NCI-H526 treated with DMSO at 0.1 percent for 48 hours (cell line): ENCODE data around the gene PPP1R8.
A peak's percentile ranks its signal among the peaks of the same experiment; 100 is the strongest.

Source experiments
- DNase-seq: peaks from one replicate; lab custom pipeline; 2025; lab: John Stamatoyannopoulos, UW

PPP1R8 gene

GRCh38 chr1:27872059-27872801, 41.6 kb downstream of the PPP1R8 start, which contains the start of gene THEMIS2:
Gene THEMIS2 (plus strand): TSS chr1:27872544. CDS start chr1:27872572, 28 bp downstream.
- peak; percentile 37 for DNase-seq

- peak; percentile 4 for DNase-seq
These were observed 42.4 kb downstream of the PPP1R8 start for GRCh38 chr1:27872802-27873551.

- DNase-seq, result no peak
These were observed 43.2 kb downstream of the PPP1R8 start for GRCh38 chr1:27873671-27874384.

- no peak for DNase-seq
These were observed 45.9 kb downstream of the PPP1R8 start for GRCh38 chr1:27876341-27877114.

GRCh38 chr1:27877115-27877416, 46.5 kb downstream of the PPP1R8 start:
- DNase-seq, result no peak

GRCh38 chr1:27878039-27878438, 47.5 kb downstream of the PPP1R8 start:
- no peak for DNase-seq

- no peak for DNase-seq
These were observed 48.3 kb downstream of the PPP1R8 start for GRCh38 chr1:27878787-27879335.

GRCh38 chr1:27879374-27880082, 48.9 kb downstream of the PPP1R8 start:
- no peak for DNase-seq

- DNase-seq, result no peak
These were observed 51.9 kb downstream of the PPP1R8 start for GRCh38 chr1:27882543-27882903.

- DNase-seq, result no peak
These were observed 53.0 kb downstream of the PPP1R8 start for GRCh38 chr1:27883536-27883935.

GRCh38 chr1:27884006-27884954, 53.7 kb downstream of the PPP1R8 start:
- DNase-seq, result no peak

- no peak for DNase-seq
These were observed 54.5 kb downstream of the PPP1R8 start for GRCh38 chr1:27885114-27885528.

GRCh38 chr1:27885621-27886352, 55.2 kb downstream of the PPP1R8 start:
- DNase-seq, result no peak

GRCh38 chr1:27886353-27886679, 55.7 kb downstream of the PPP1R8 start:
- DNase-seq, result no peak

- DNase-seq, result no peak
These were observed 56.2 kb downstream of the PPP1R8 start for GRCh38 chr1:27886744-27887143.

GRCh38 chr1:27887215-27888021, 56.8 kb downstream of the PPP1R8 start:
- no peak for DNase-seq

- DNase-seq, result no peak
These were observed 58.9 kb downstream of the PPP1R8 start for GRCh38 chr1:27889506-27889905.

- DNase-seq, result no peak
These were observed 60.8 kb downstream of the PPP1R8 start for GRCh38 chr1:27891196-27891889.
